Activated B cell treated with CpG ODN at 0.5 μM for 24 hours (primary cell): ENCODE measurements around the gene PRKN. TPM values are rescaled to one million over a fixed set of nuclear protein-coding genes. Genes with fewer than 3 reads are reported as not detected.

Experiments
- ATAC-seq: fragments of 200-7000 bp; cut with Tn5 transposase; one replicate; pipeline ENCODE4 v1.10.0; 2021; ENCODE audit warnings: low read depth, mild to moderate bottlenecking, moderate library complexity
- CTCF ChIA-PET: fragments of 350-600 bp; sonication (Branson Sonifier 250); formaldehyde crosslinking; loops from one replicate; lab custom pipeline; 2021; ENCODE audit warnings: antibody characterized with exemption; lab: Charles Lee
- POLR2A ChIA-PET: fragments of 350-600 bp; sonication (Branson Sonifier 250); formaldehyde crosslinking; loops from one replicate; lab custom pipeline; 2021; ENCODE audit warnings: antibody characterized with exemption; lab: Charles Lee
- DNase-seq: peaks from one replicate; pipeline ENCODE4 v3.0.0; 2022
- H3K27ac Mint-ChIP-seq: one replicate; pipeline ENCODE4 v1.8.0; 2020; ENCODE audit warnings: mixed read lengths
- H3K27me3 Mint-ChIP-seq: one replicate; pipeline ENCODE4 v1.8.0; 2021; ENCODE audit warnings: mixed read lengths
- H3K36me3 Mint-ChIP-seq: one replicate; pipeline ENCODE4 v1.8.0; 2021; ENCODE audit warnings: low read depth, mixed read lengths
- H3K4me1 Mint-ChIP-seq: one replicate; pipeline ENCODE4 v1.8.0; 2021; ENCODE audit warnings: mixed read lengths
- H3K4me3 Mint-ChIP-seq: one replicate; pipeline ENCODE4 v1.8.0; 2020; ENCODE audit warnings: mild to moderate bottlenecking, mixed read lengths
- H3K9me3 Mint-ChIP-seq: one replicate; pipeline ENCODE4 v1.8.0; 2020; ENCODE audit warnings: mixed read lengths
- CTCF ChIP-seq: fragments of 200-600 bp; IDR thresholded peaks from one replicate; pipeline ENCODE4 v1.8.0; 2022; ENCODE audit warnings: antibody characterized with exemption, mild to moderate bottlenecking
- intact Hi-C: fragments of 100-400 bp; cut with micrococcal nuclease; formaldehyde crosslinking; loops from one replicate; pipeline ENCODE4 v1.15.1; 2024
- total RNA-seq: library from RNA; stranded (reverse); gene quantifications from 2 replicates; pipeline ENCODE4 v1.2.3, GENCODE V29; 2022

PRKN gene
- total RNA-seq, 1 donor from 2014 or later, result 2.3 TPM

- DNase-seq (no peak), ATAC-seq (no peak)
- ChIA-PET POLR2A (no interaction called here), CTCF (no interaction called here)
- H3K4me3 Mint-ChIP-seq, result no peak overlapping the region
- intact Hi-C loops, result no loop called here
- peaks cover 4% of the 10 kb centered on the region for H3K9me3 Mint-ChIP-seq
- no peak for TF ChIP-seq CTCF
- no peaks in the 10 kb centered on the region for H3K27me3 Mint-ChIP-seq
- no peaks in the 10 kb centered on the region for H3K4me1 Mint-ChIP-seq
- no peak overlapping the region for H3K27ac Mint-ChIP-seq
- H3K36me3 Mint-ChIP-seq, result no peaks in the 10 kb centered on the region
These were observed 509.6 kb downstream of the PRKN start for GRCh38 chr6:162217811-162218493.

GRCh38 chr6:162217058-162217457, 510.5 kb downstream of the PRKN start:
- POLR2A ChIA-PET, result no interaction called here
- no peak for TF ChIP-seq CTCF
- intact Hi-C loops, result no loop called here
- H3K36me3 Mint-ChIP-seq, result no peaks in the 10 kb centered on the region
- no peaks in the 10 kb centered on the region for H3K4me1 Mint-ChIP-seq
- DNase-seq, result no peak
- H3K27ac Mint-ChIP-seq, result no peak overlapping the region
- H3K4me3 Mint-ChIP-seq, result no peak overlapping the region
- H3K9me3 Mint-ChIP-seq, result peaks cover 4% of the 10 kb centered on the region
- no peaks in the 10 kb centered on the region for H3K27me3 Mint-ChIP-seq
- CTCF ChIA-PET, result no interaction called here
- ATAC-seq, result no peak

- H3K4me1 Mint-ChIP-seq, result no peaks in the 10 kb centered on the region
- CTCF ChIA-PET, result no interaction called here
- intact Hi-C loops, result no loop called here
These were observed 515.8 kb downstream of the PRKN start for GRCh38 chr6:162211777-162212176.

GRCh38 chr6:162211022-162211421, 516.5 kb downstream of the PRKN start:
- CTCF ChIA-PET, result no interaction called here

More at GRCh38 chr6:162211777-162212176, 515.8 kb downstream of the PRKN start:
- POLR2A ChIA-PET, result no interaction called here
- Mint-ChIP-seq H3K27me3 (no peaks in the 10 kb centered on the region), H3K9me3 (peaks cover 8% of the 10 kb centered on the region), H3K4me3 (no peak overlapping the region), H3K36me3 (no peaks in the 10 kb centered on the region), H3K27ac (no peak overlapping the region)
- no peak for TF ChIP-seq CTCF
- no peak for DNase-seq
- ATAC-seq, result no peak

GRCh38 chr6:162203287-162203686, 524.3 kb downstream of the PRKN start:
- Mint-ChIP-seq H3K36me3 (no peaks in the 10 kb centered on the region), H3K27ac (no peak overlapping the region), H3K9me3 (peaks cover 5% of the 10 kb centered on the region), H3K4me1 (no peaks in the 10 kb centered on the region), H3K4me3 (no peak overlapping the region), H3K27me3 (no peaks in the 10 kb centered on the region)
- TF ChIP-seq CTCF, result no peak
- ChIA-PET CTCF (no interaction called here), POLR2A (no interaction called here)
- intact Hi-C loops, result no loop called here
- ATAC-seq, result no peak
- DNase-seq, result no peak

More at GRCh38 chr6:162211022-162211421, 516.5 kb downstream of the PRKN start:
- intact Hi-C loops, result no loop called here
- Mint-ChIP-seq H3K9me3 (peaks cover 8% of the 10 kb centered on the region), H3K27ac (no peak overlapping the region), H3K36me3 (no peaks in the 10 kb centered on the region), H3K27me3 (no peaks in the 10 kb centered on the region), H3K4me3 (no peak overlapping the region), H3K4me1 (no peaks in the 10 kb centered on the region)
- TF ChIP-seq CTCF, result no peak
- no peak for DNase-seq
- ATAC-seq, result no peak
- POLR2A ChIA-PET, result no interaction called here
